HCT116 (cell line): ENCODE data around the gene HES6. TPM values are rescaled to one million over a fixed set of nuclear protein-coding genes. Genes with fewer than 3 reads are reported as not detected.

Source experiments
- ATAC-seq: fragments of 200-7000 bp; cut with Tn5 transposase; 2 replicates; pipeline ENCODE4 v1.9.1; 2020; ENCODE audit warnings: mild to moderate bottlenecking, moderate library complexity
- BruUV-seq: library from RNA; stranded (reverse); fragments of 400-500 nt; replicated peaks from 2 replicates; lab custom pipeline; 2021; lab: Mats Ljungman, UMichigan
- CTCF ChIA-PET: fragments of 300-600 bp; sonication (Branson Sonifier 250); formaldehyde crosslinking; loops from one replicate; lab custom pipeline; 2021; ENCODE audit warnings: antibody characterized with exemption; lab: Charles Lee
- POLR2A ChIA-PET: fragments of 300-600, 350-600 bp; sonication (Branson Sonifier 250); formaldehyde crosslinking; loops from one replicate; lab custom pipeline; 2021; ENCODE audit warnings: antibody characterized with exemption; lab: Charles Lee
- RAD21 ChIA-PET, 2 experiments: fragments of 300-600 bp; sonication (Branson Sonifier 250); formaldehyde crosslinking; loops; one replicate each; lab custom pipeline; 2023; ENCODE audit warnings: low total read pairs in 2 of 2; ENCODE audit not compliant: uncharacterized antibody in 2 of 2, unreplicated experiment in 2 of 2, low non-redundant PET in 1 of 2; lab: Charles Lee
- DNase-seq: peaks from one replicate; pipeline ENCODE4 v3.0.0-alpha.2; 2010; ENCODE audit warnings: low read depth, low spot score
- H2AFZ ChIP-seq: fragments of 200-600 bp; shearing (Covaris generic), sonication (generic); 2 replicates; pipeline ENCODE4 v1.6.1; 2017; ENCODE audit warnings: low read depth, mixed run types, mixed read lengths, antibody characterized with exemption, low read length; ENCODE audit not compliant: poor library complexity, severe bottlenecking
- H3K27ac ChIP-seq: 2 replicates; pipeline ENCODE4 v1.5.1; 2012; ENCODE audit warnings: low read depth, low read length
- H3K27me3 ChIP-seq: fragments of 200-600 bp; sonication (generic); 2 replicates; pipeline ENCODE4 v1.6.1; 2016; ENCODE audit warnings: mixed run types, low read length, mixed read lengths; ENCODE audit not compliant: insufficient read depth
- H3K36me3 ChIP-seq, 2 experiments: fragments of 200-500 bp in 1 of 2; fragments of 200-600 bp in 1 of 2; sonication (Bioruptor generic) in 1 of 2; sonication (generic) in 1 of 2; 2 replicates each; pipeline versions ENCODE4 v1.5.1 to v1.6.1; 2014 to 2016; ENCODE audit warnings: low read length in 2 of 2, inconsistent platforms in 1 of 2, mixed read lengths in 1 of 2, mixed run types in 1 of 2; ENCODE audit not compliant: insufficient read depth in 2 of 2, control insufficient read depth in 1 of 2
- H3K4me1 ChIP-seq, 2 experiments: fragments of 200-600 bp in 1 of 2; sonication (generic) in 1 of 2; 2 replicates each; pipeline versions ENCODE4 v1.5.1 to v1.6.1; 2012 to 2017; ENCODE audit warnings: low read length in 2 of 2, inconsistent platforms in 1 of 2, mild to moderate bottlenecking in 1 of 2, mixed read lengths in 1 of 2, mixed run types in 1 of 2, moderate library complexity in 1 of 2; ENCODE audit not compliant: insufficient read depth in 2 of 2, control insufficient read depth in 1 of 2
- H3K4me2 ChIP-seq: fragments of 200-600 bp; sonication (generic); 2 replicates; pipeline ENCODE4 v1.6.1; 2017; ENCODE audit warnings: mixed run types, low read length, mixed read lengths
- H3K4me3 ChIP-seq, 2 experiments: fragments of 200-600 bp in 1 of 2; sonication (generic) in 1 of 2; replicated peaks in 1 of 2; 2 replicates each; pipeline ENCODE4 v1.5.1; 2011 to 2016; ENCODE audit warnings: low read length in 2 of 2, control low read depth in 1 of 2, low read depth in 1 of 2, mild to moderate bottlenecking in 1 of 2, mixed read lengths in 1 of 2, mixed run types in 1 of 2
- H3K79me2 ChIP-seq: fragments of 200-600 bp; sonication (generic); 2 replicates; pipeline ENCODE4 v1.6.1; 2017; ENCODE audit warnings: mild to moderate bottlenecking, mixed run types, low read length, moderate library complexity, mixed read lengths; ENCODE audit not compliant: insufficient read depth
- H3K9ac ChIP-seq: fragments of 200-600 bp; sonication (generic); 2 replicates; pipeline ENCODE4 v1.6.1; 2016; ENCODE audit warnings: low read length, mixed read lengths
- H3K9me2 ChIP-seq: fragments of 200-600 bp; sonication (generic), shearing (Covaris generic); 2 replicates; pipeline ENCODE4 v1.6.1; 2017; ENCODE audit warnings: mixed run types, mild to moderate bottlenecking, moderate library complexity; ENCODE audit not compliant: insufficient read depth
- H3K9me3 ChIP-seq, 2 experiments: fragments of 200-500 bp in 1 of 2; fragments of 200-600 bp in 1 of 2; sonication (Bioruptor generic) in 1 of 2; sonication (generic) in 1 of 2; 2 replicates each; pipeline ENCODE4 v1.6.1; 2014 to 2017; ENCODE audit warnings: low read length in 2 of 2, mixed read lengths in 2 of 2, inconsistent platforms in 1 of 2, low read depth in 1 of 2, mild to moderate bottlenecking in 1 of 2, mixed run types in 1 of 2, moderate library complexity in 1 of 2; ENCODE audit not compliant: control insufficient read depth in 1 of 2, insufficient read depth in 1 of 2
- H4K20me1 ChIP-seq: fragments of 200-600 bp; sonication (generic), shearing (Covaris generic); 2 replicates; pipeline ENCODE4 v1.6.1; 2017; ENCODE audit warnings: mixed run types, mild to moderate bottlenecking, moderate library complexity; ENCODE audit not compliant: insufficient read depth
- JUND ChIP-seq: IDR thresholded peaks from 2 replicates; pipeline ENCODE4 v1.6.1; 2012
- RAD21 ChIP-seq: IDR thresholded peaks from 2 replicates; pipeline ENCODE4 v1.6.1; 2012; ENCODE audit warnings: low read depth, mild to moderate bottlenecking
- intact Hi-C: fragments of 100-400 bp; cut with micrococcal nuclease; formaldehyde crosslinking; loops from 2 replicates; pipeline ENCODE4 v1.10.0; 2022
- total RNA-seq: library from RNA; stranded (reverse); gene quantifications from one replicate; pipeline ENCODE4 v1.2.1, GENCODE V29; 2021; ENCODE audit not compliant: unreplicated experiment
- TF ChIP-seq, protein P1 (sequence below), 3 experiments: fragments of 200-600 bp in 1 of 3; sonication (generic) in 1 of 3; IDR thresholded peaks in 2 of 3; conservative IDR thresholded peaks in 1 of 3; 2 replicates each; pipeline ENCODE4 v1.5.1; 2012 to 2017; ENCODE audit warnings: low read depth in 2 of 3, low read length in 2 of 3, antibody characterized with exemption in 1 of 3, borderline replicate concordance in 1 of 3, control low read depth in 1 of 3, mild to moderate bottlenecking in 1 of 3, mixed read lengths in 1 of 3, mixed run types in 1 of 3, moderate library complexity in 1 of 3; ENCODE audit not compliant: insufficient read depth in 1 of 3

The HES6 gene
- total RNA-seq, 1 experiment from 2014 or later, result 47.8 TPM

GRCh38 chr2:238259061-238260020 is 19.5 kb upstream of the HES6 start:
- intact Hi-C loops, result loop anchor here (5.0 to 10.0 kb wide), 2 partner anchors 75 to 337 kb away; no protein-coding TSS in a partner anchor
- no peak overlapping the region for H3K4me2 ChIP-seq
- no peaks in the 10 kb centered on the region for H3K9me3 ChIP-seq
- H3K79me2 ChIP-seq, result no peaks in the 10 kb centered on the region
- H3K9ac ChIP-seq, result no peak overlapping the region
- ChIA-PET RAD21 (interaction anchor here in 1 of 2 experiments (0.6 kb wide), 1 partner anchor 394 kb away, joined by 4 read pairs; no protein-coding TSS in a partner anchor), CTCF (interaction anchor here (1.3 kb wide), 1 partner anchor 401 kb away, joined by 7 read pairs; no protein-coding TSS in a partner anchor), POLR2A (no interaction called here)
- ATAC-seq, result peak; percentile 46
- no peaks in the 10 kb centered on the region for H3K27me3 ChIP-seq
- TF ChIP-seq, protein P1, sequence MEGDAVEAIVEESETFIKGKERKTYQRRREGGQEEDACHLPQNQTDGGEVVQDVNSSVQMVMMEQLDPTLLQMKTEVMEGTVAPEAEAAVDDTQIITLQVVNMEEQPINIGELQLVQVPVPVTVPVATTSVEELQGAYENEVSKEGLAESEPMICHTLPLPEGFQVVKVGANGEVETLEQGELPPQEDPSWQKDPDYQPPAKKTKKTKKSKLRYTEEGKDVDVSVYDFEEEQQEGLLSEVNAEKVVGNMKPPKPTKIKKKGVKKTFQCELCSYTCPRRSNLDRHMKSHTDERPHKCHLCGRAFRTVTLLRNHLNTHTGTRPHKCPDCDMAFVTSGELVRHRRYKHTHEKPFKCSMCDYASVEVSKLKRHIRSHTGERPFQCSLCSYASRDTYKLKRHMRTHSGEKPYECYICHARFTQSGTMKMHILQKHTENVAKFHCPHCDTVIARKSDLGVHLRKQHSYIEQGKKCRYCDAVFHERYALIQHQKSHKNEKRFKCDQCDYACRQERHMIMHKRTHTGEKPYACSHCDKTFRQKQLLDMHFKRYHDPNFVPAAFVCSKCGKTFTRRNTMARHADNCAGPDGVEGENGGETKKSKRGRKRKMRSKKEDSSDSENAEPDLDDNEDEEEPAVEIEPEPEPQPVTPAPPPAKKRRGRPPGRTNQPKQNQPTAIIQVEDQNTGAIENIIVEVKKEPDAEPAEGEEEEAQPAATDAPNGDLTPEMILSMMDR (IDR thresholded peaks at IDR 0.05 in 2 of 3, conservative IDR thresholded peaks at IDR 0.05 in 1 of 3; ENCODE audit: borderline replicate concordance in 1 of 3, insufficient read depth in 1 of 3, low read depth in 2 of 3, low read length in 2 of 3), result peak in 2 of 3 experiments; percentile 22 to 28; a peak in 2 of 6 replicates
- TF ChIP-seq JUND (no peak), RAD21 (peak; percentile 22; the same call in 1 of the 2 replicates)
- H3K27ac ChIP-seq, result no peak overlapping the region
- no TSS peak for BruUV-seq
- peaks cover 0 to 4% of the 10 kb centered on the region in 2 experiments; a peak in 2 of 4 replicates for H3K4me1 ChIP-seq
- no peaks in the 10 kb centered on the region; the same call in 1 of the 2 replicates for H4K20me1 ChIP-seq
- DNase-seq, result no peak
- no peak overlapping the region for H2AFZ ChIP-seq
- no peaks in the 10 kb centered on the region for H3K9me2 ChIP-seq
- no peak overlapping the region for H3K4me3 ChIP-seq
- H3K36me3 ChIP-seq, result peaks cover 0 to 15% of the 10 kb centered on the region in 2 experiments; a peak in 3 of 4 replicates
